HL-60/S4 (cell line): Measurements from ENCODE around the gene CD22.

Source experiments
- in situ Hi-C: fragments of 300-500 bp; cut with MboI; formaldehyde crosslinking; loops from 2 replicates; pipeline ENCODE4 v1.14.3; 2022; ENCODE audit warnings: low sequenced_read_pairs

The CD22 gene

DNA sequence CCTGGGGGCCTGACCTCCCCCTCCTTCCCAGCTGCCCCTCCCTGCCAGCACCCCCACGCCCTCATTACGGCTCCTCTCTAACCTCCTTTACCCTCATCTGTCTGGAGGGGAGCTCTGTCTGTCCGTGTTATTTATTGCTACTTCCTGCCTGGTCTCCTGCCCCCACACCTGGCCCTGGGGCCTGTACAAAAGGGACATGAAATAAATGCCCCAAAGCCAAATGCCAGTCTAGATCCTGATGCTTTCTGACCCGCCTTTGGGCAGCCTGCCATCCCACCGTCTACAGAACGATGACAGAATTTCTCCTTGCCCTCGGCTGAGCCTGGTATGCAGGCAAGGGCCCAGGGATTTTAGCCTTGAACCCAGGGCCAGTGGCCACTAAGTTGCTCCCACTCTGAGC lies 15.4 kb upstream of the CD22 start:
- in situ Hi-C loops = no loop called here

DNA sequence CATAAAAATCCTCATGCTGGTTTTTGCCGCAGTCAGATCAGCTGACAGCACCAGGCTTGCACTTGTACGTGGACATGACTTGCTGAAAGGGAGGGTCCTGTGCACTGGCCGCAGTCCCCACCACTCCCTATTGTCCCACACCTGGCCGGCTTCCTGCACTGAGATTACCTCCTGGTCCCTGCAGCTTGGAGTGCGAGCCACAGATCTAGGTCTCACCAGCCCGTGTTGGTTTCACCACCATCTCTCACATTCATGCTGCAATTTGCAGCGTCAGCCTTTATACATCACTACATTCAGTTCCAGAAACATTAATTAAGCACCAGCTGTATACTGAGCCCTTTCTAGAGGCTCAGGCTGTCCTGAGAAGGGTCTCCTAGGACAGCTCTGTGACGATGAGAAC lies 15.0 kb upstream of the CD22 start:
- in situ Hi-C loops = no loop called here

DNA sequence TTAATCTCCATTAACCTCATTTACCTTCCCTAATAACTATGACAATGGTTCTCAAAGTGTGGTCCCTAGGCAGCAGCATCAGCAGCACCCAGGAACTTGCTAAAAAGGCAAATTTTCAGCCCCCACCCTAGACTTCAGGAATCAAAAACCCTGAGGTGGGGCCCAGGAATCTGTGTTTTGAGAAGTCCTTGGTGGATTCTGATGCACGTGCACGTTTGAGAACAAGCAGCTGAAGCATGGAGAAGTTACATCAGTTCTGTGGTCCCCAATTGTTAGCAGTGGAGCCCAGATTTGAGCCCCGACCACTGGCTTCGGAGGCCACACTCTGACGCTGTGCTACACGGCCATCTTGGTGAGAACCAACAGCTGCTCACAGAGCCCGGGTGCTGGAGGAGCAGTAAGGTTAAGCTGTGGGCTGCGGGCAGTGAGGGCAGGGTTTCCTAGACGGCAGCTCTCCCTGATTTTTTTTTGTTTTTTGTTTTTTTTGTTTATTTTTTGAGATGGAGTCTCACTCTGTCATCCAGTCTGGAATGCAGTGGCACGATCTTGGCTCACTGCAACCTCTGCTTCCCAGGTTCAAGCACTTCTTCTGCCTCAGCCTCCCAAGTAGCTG lies 14.0 kb upstream of the CD22 start:
- in situ Hi-C loops = no loop called here

DNA sequence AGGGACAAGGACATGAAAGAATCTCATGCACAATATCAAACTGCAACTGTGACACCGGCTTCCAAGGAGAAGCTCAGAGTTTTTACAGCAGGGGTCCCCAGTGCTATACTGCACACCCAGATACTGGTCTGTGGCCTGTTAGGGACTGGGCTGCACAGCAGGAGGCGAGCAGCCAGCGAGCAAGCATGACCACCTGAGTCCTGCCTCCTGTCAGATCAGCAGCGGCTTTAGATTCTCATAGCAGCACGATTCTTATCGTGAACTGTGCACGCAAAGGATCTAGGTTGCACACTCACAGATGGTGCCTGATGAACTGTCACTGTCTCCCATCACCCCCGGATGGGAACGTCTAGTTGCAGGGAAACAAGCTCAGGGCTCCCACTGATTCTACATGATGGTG lies 13.1 kb upstream of the CD22 start:
- in situ Hi-C loops = no loop called here

DNA sequence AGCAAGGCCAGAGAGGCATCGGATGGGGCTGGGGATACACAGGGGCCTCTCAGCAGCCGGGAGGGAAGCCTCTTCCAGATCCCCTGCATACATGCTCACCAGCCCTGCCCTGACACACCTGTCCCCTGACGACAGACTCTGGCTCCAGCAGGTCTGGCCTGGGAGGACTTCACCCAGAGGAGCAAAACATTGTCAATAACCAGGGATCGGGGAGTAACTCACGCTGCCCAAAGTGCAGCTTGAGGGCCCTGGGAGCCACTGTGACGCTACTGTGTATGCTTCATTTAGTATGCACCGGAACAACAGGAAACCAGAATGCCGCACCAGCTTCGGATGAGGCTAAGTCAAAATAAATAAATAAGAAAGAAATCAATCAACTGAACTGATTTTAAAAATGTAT lies 12.4 kb upstream of the CD22 start:
- in situ Hi-C loops = no loop called here

DNA sequence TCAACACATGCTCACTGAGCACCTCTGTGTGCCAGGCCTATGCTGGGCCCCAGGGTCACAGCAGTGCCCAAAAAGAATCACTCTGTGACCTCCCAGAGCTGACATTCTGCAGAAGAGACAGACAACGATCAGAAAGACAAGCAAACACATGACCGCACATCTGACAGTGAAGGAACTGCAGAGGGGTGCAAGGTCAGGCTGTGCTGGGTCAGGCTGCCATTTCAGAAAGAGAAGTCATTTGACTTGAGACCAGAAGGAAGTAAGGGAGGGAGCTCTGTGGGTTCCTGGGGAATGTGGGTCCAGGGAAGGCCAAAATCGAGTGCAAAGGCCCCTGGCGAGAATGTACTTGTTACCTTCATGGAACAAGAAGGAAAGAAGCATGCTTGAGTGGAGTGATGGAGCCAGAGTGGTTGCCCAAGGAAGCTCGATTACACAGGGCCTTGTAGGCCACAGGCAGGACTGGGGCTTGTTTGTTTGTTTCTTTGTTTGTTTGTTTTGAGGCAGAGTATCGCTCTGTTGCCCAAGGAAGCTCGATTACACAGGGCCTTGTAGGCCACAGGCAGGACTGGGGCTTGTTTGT lies 11.4 kb upstream of the CD22 start:
- in situ Hi-C loops = no loop called here

DNA sequence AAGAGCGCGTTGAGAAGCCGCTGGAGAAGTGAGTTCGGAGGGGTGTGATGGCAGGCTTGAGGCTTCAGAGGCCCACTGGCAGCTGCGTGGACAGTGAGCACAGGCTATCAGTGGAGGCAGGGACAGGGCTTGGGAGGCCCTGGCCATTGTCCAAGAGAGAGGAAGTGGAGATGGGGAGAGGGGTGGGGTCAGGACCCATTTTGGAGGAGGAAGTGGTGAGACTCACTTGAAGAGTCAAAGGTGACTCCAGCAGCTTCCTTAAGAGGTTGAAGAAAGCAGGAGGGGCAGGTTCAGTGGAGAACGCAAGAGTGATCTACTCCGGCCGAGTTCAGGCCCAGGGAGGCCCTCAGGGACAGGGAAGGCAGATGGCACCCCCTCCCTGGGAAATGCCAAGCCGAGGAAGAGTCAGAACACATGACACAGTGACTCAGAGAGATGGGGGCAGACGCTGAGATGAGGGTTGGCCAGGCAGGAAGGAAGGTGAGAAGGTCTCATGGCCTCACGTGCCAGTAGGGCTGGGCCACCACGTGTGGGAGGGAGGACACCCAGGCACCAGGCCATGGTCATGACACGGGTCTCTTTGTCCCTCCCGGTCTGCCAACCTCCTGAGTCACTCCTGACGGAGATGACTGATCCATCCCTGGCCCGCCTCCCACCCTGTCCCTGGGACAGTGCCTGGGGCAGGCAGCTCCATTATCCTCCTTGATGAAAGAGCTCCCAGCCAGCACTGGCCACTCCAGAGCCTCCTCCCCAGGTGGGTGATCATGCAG lies 10.1 kb upstream of the CD22 start:
- in situ Hi-C loops = no loop called here

DNA sequence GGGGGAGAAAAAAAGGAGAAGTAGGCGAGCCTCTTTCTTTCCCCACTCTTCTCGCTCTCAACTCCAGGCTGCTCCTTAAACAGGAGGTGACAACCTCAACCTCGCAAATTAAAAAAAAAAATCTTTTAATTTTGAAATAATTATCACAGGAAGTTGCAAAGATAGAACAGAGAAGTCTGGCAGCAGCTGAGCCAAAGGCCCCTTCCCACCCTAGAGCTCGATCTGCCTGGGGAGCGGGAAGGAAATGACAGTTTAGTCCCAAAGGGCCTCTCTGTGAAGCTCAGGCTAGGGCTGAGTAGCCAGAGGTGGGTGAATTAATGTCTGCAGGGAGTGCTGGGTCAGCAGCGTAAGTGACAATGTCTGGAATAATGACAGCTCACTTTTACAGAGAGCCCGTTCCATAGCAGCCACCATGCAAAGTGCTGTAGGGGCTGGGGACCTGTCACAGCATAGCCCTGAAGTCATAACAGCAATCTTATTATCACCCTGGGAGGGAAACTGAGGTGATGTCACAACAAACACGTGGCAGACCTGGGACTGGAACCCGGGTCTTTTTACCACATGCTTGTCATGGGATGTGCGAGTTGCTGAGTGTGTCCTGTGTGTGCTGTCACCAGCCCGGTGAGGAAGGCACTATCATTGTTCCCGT lies 8.8 kb upstream of the CD22 start:
- in situ Hi-C loops = no loop called here

DNA sequence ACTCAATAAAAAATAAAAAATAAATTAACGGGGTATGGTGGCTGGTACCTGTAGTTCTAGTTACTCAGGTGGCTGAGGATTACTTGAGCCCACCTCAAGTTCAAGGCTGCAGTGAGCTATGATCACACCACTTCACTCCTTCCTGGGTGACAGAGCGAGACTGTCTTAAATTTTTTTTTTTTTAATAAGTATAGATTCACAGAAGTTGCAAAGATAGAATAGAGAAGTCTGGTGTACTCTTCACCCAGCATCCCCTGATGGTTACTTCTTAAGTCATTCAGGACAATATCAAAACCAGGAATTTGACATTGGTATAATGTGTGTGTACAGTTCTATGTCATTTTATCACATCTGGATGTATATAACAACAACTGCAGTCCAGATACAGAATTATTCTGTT lies 7.7 kb upstream of the CD22 start:
- in situ Hi-C loops = no loop called here

DNA sequence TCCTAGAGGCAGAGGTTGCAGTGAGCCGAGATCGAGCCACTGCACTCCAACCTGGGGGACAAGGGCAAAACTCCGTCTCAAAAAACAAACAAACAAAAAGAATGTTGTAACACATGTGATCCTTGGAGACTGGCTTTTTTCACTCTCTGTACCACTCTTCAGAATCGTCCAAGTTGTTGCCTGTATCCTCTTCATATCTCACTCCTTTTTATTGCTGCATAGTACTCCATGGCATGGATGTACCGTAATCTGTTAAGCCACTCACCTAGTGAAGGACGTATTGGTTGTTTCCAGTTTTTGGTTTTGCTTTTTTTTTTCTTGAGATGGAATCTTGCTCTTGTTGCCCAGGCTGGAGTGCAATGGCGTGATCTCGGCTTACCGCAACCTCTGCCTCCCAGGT lies 7.0 kb upstream of the CD22 start:
- in situ Hi-C loops = no loop called here

DNA sequence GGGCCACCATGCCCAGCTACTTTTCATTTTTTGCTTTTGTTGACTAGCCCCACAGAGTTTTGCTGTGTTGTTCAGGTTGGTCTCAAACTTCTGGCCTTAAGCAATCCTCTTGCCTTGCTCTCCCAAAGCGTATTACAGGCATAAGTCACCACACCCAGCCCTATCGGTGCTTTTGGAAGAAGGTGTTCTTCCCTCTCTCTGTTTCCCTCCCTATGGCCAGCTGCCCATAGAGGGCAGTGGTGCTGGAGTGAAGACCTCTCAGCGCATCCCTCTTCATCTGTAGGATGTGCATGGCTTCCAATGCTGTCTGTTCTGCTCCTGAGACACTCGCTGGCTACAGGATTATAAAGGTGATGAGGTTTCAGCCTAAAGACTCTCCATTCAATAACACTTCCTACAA lies 1.3 kb upstream of the CD22 start:
- in situ Hi-C loops = no loop called here

DNA sequence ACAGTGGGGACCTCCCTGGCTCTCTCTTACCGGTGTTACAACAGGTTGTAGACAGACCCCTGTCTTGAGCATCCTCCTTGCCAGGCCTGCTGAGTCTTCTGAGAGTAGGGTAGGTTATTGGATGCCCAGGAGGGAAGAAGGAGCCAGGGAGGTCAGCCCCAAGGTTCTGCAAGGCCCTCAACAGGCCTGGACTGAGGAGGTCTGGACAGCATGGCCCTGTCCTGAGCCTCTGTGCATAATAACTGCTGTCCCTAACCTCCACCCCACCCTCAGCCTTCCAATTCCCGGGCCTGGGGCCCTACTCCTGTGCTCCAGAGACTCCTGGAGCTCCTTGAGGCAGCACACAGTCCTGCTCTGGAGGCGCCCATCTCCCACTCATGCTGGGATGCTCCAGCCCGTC lies 336 bp downstream of the CD22 start:
- in situ Hi-C loops = no loop called here

DNA sequence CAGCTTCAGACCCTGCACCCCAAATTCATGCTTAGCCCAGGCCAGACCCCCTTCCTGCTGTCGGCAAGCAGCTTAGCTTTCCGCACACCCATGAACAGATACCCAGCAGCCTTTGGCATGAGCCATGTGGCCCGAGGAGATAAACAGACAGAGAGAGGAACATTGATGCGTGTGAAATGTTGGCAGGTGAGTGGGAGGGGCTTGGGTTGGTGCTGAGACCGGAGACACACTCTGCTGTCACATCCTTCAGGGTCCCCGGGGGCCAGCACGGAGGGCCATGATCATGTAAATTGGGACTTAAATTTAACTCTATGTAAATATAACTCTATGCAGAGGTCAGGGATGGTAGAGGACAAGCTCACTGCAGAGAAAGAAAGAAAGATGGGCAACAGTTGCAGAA lies 1.5 kb downstream of the CD22 start:
- in situ Hi-C loops = no loop called here

DNA sequence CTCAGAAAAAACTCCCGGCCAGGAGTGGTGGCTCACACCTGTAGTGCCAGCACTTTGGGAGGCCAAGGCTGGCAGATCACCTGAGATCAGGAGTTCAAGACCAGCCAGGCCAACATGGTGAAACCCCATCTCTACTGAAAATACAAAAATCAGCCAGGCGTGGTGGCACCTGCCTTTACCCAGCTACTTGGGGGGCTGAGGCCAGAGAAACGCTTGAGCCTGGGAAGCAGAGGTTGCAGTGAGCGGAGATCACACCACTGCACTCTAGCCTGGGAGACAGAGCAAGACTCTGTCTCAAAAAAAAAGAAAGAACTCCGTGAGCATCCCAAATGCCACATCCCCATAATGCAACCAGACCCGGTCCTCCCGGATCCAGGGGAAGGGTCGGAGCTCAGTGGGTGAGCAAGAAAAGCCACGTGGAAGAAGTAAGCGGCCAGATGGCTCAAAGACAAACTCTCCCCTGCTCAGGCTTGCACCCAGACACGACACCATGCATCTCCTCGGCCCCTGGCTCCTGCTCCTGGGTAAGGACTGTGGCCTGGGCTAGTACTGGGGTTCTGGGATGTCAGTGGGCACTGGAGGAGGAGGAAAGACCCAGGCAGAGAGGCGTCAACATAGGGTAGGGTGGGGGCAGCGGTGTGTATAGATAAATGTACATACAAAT lies 2.7 kb downstream of the CD22 start:
- in situ Hi-C loops = no loop called here

DNA sequence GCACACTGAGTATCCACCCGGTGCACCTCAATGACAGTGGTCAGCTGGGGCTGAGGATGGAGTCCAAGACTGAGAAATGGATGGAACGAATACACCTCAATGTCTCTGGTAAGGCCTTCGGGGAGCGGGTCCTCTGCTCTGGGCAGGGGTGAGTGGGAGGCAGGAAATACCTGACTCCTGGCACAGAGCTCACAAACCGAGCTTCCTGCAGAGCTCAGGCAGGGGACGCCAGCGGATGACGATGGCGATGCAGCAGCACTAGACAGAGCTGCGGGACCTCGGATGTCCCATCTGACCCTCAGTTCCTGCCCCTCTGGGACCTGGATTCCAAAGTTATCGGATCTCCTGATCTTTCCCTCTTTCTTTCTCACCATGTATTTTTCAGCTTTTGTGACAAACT lies 3.8 kb downstream of the CD22 start:
- in situ Hi-C loops = no loop called here

DNA sequence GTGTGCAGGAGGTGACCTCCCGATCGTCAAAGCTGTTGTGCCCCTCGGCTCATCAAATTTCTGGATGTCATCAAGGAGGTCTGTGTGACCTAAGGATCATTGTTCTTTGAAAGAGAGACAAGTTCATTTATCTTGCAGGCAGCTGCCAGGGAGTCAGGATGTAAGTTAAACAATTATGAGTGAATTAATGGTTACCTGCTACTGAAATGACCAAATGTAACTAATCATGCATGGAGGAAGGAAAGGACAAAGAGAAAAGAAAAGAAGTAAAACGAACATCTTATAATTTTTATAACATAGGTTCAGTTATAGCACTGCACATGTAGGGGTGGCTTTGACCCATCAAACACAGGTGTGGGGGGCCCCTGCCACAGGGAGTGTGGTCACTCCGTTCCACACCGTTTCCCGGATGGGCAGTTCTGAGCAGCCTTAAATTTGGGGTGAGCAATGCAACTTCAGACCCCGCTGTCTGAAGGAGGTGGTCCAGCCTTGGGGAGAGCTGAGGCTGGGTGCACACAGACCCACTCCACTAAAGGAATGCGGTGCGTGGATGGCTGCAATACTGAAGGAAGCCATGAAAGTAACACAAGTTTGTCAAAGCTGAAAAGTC lies 5.3 kb downstream of the CD22 start:
- in situ Hi-C loops = no loop called here

DNA sequence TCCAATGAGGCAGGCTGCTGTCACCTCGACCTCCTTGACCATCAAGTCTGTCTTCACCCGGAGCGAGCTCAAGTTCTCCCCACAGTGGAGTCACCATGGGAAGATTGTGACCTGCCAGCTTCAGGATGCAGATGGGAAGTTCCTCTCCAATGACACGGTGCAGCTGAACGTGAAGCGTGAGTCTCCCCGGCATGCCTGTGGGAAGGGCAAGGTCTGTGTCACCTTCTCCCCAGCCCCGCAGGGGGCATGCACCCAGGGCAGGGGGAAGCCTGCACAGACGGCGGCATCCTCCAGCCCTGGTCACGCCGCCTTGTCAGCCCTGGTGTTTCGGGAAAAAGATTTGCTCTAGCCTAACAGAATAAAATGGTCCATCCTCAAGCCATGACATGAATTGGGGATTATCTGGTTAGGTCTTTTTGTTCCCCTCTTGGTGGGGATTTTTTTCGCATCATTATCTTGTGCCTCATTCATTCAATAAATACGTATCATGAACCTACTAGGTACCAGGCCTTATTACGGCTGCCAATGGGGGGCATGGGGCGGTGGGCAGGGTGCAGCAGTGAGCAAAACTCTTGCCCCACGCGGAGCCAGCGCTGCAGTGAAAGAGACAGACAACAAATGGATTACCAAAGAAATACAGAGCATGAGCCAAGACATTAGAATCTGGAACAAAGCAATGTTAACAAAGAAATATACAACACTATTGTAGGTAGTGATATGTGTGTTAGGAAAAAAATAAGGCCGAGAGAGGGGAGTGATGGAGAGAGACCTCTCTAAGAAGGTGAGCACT lies 7.4 kb downstream of the CD22 start:
- in situ Hi-C loops = no loop called here

DNA sequence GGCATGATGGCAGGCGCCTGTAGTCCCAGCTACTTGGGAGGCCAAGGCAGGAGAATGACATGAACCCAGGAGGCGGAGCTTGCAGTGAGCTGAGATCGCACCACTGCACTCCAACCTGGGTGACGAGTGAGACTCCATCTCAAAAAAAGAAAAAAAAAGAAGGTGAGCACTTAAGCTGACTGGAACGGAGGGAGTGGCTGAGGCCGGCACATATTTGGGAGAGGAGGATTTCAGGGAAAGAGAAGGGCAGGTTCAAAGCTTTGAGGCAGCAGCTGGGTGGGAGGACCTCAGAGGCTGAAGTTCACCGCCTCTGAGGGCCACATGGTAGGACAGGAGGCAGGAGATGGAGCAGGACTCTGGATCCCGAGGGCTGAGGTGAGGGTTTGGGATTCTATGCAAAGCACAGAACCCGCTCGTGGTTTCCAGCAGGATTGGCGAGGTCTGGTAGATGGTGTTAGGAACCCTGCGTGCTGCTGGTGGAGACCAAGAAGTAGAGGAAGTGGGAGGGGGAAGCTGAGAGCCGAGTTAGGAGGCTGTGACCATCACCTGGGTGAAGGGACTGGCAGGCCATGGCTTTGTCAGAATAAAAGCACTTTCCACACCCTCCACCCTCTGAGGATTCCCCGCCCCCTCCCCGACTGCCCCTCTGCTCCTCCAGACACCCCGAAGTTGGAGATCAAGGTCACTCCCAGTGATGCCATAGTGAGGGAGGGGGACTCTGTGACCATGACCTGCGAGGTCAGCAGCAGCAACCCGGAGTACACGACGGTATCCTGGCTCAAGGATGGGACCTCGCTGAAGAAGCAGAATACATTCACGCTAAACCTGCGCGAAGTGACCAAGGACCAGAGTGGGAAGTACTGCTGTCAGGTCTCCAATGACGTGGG lies 8.4 kb downstream of the CD22 start:
- in situ Hi-C loops = no loop called here

DNA sequence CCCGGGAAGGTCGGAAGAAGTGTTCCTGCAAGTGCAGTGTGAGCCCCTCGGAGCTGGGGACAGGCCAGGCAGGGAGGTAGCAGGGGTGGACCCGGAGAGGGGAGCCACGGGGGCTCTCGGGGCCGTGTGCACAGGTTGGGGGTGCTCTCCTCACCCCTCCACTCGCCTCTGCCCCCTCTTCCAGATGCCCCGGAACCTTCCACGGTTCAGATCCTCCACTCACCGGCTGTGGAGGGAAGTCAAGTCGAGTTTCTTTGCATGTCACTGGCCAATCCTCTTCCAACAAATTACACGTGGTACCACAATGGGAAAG lies 9.0 kb downstream of the CD22 start:
- in situ Hi-C loops = no loop called here
